Neuronal stem cell (in vitro differentiated cells): ENCODE measurements around the gene GRIK4.
"Not testable (repeated sequence)": the region's sequence is repeated elsewhere in the genome, so short reads cannot be mapped to it uniquely, and the experiment has no call there.

Experiments used
- DNase-seq: peaks from one replicate; pipeline ENCODE4 v3.0.0-alpha.2; 2013; ENCODE audit warnings: low spot score
- H2AFZ ChIP-seq: one replicate; pipeline ENCODE4 v1.6.1; 2013; ENCODE audit warnings: mild to moderate bottlenecking, low read length, inconsistent platforms
- H2AK5ac ChIP-seq: 2 replicates; pipeline ENCODE4 v1.6.1; 2013; ENCODE audit warnings: low read depth, mild to moderate bottlenecking, inconsistent platforms, low read length, moderate library complexity, mixed read lengths
- H2BK120ac ChIP-seq: 2 replicates; pipeline ENCODE4 v1.6.1; 2013; ENCODE audit warnings: low read depth, mild to moderate bottlenecking, inconsistent platforms, low read length, moderate library complexity, mixed read lengths
- H2BK12ac ChIP-seq: one replicate; pipeline ENCODE4 v1.6.1; 2013; ENCODE audit warnings: low read length, inconsistent platforms
- H2BK15ac ChIP-seq: 2 replicates; pipeline ENCODE4 v1.6.1; 2013; ENCODE audit warnings: mild to moderate bottlenecking, low read length, inconsistent platforms, mixed read lengths
- H2BK5ac ChIP-seq: one replicate; pipeline ENCODE4 v1.6.1; 2013; ENCODE audit warnings: inconsistent platforms, mild to moderate bottlenecking, low read length, moderate library complexity
- H3K14ac ChIP-seq: one replicate; pipeline ENCODE4 v1.6.1; 2013; ENCODE audit warnings: low read length, inconsistent platforms
- H3K18ac ChIP-seq: 2 replicates; pipeline ENCODE4 v1.6.1; 2013; ENCODE audit warnings: low read length, inconsistent platforms
- H3K23ac ChIP-seq: 2 replicates; pipeline ENCODE4 v1.6.1; 2013; ENCODE audit warnings: low read depth, mild to moderate bottlenecking, mixed read lengths, low read length, inconsistent platforms; ENCODE audit not compliant: poor library complexity
- H3K27ac ChIP-seq: replicated peaks from 3 replicates; pipeline ENCODE4 v1.5.1; 2013; ENCODE audit warnings: low read length, inconsistent platforms
- H3K27me3 ChIP-seq, 3 experiments: 2 replicates each; pipeline ENCODE4 v1.6.1; 2013; ENCODE audit warnings: low read length in 3 of 3, mild to moderate bottlenecking in 2 of 3, inconsistent platforms in 1 of 3, low read depth in 1 of 3, mixed read lengths in 1 of 3, moderate library complexity in 1 of 3; ENCODE audit not compliant: control insufficient read depth in 3 of 3, insufficient read depth in 3 of 3
- H3K36me3 ChIP-seq, 2 donors: replicated peaks in 1 of 2; 2 replicates each; pipeline ENCODE4 v1.6.1; 2013; ENCODE audit warnings: low read length in 2 of 2; ENCODE audit not compliant: control insufficient read depth in 2 of 2, insufficient read depth in 2 of 2
- H3K4ac ChIP-seq: 2 replicates; pipeline ENCODE4 v1.6.1; 2013; ENCODE audit warnings: inconsistent platforms, mild to moderate bottlenecking, low read length, moderate library complexity
- H3K4me1 ChIP-seq, 2 donors: 1 replicate in 1 of 2; 2 replicates in 1 of 2; pipeline ENCODE4 v1.6.1; 2013; ENCODE audit warnings: low read length in 2 of 2, low read depth in 1 of 2; ENCODE audit not compliant: control insufficient read depth in 2 of 2, insufficient read depth in 1 of 2
- H3K4me2 ChIP-seq: one replicate; pipeline ENCODE4 v1.6.1; 2013; ENCODE audit warnings: mild to moderate bottlenecking, low read length, inconsistent platforms; ENCODE audit not compliant: insufficient read depth, poor library complexity, severe bottlenecking
- H3K4me3 ChIP-seq, 2 donors: 2 replicates each; pipeline ENCODE4 v1.5.1; 2013; ENCODE audit warnings: low read length in 2 of 2, mild to moderate bottlenecking in 2 of 2, inconsistent platforms in 1 of 2, moderate library complexity in 1 of 2
- H3K79me1 ChIP-seq: one replicate; pipeline ENCODE4 v1.6.1; 2013; ENCODE audit warnings: low read depth, mild to moderate bottlenecking, inconsistent platforms, low read length, moderate library complexity
- H3K9ac ChIP-seq: one replicate; pipeline ENCODE4 v1.6.1; 2013; ENCODE audit warnings: mild to moderate bottlenecking, low read depth, low read length, inconsistent platforms; ENCODE audit not compliant: poor library complexity
- H3K9me3 ChIP-seq, 2 donors: replicated peaks in 1 of 2; 2 replicates each; pipeline versions ENCODE3 to v1.6.1; 2013; ENCODE audit warnings: low read length in 2 of 2, mild to moderate bottlenecking in 2 of 2, inconsistent platforms in 1 of 2, low read depth in 1 of 2, mixed read lengths in 1 of 2, moderate library complexity in 1 of 2; ENCODE audit not compliant: control insufficient read depth in 2 of 2, insufficient read depth in 1 of 2
- H4K8ac ChIP-seq: one replicate; pipeline ENCODE4 v1.6.1; 2013; ENCODE audit warnings: low read depth, mild to moderate bottlenecking, inconsistent platforms, low read length, moderate library complexity
- H4K91ac ChIP-seq: one replicate; pipeline ENCODE4 v1.6.1; 2013; ENCODE audit warnings: low read length, low read depth, mild to moderate bottlenecking, inconsistent platforms; ENCODE audit not compliant: poor library complexity
- WGBS, 2 donors: extraction: QIAGEN DNeasy Blood & Tissue Kit; methylation state at CpG; one replicate each; pipeline ENCODE4 v1.1.7; 2013; ENCODE audit warnings: missing lambda C conversion rate in 2 of 2, mixed read lengths in 1 of 2; ENCODE audit not compliant: insufficient read length in 2 of 2, insufficient replicate concordance in 1 of 2; ENCODE audit errors: extremely low coverage in 2 of 2; 5-methylcytosine and 5-hydroxymethylcytosine counted together

The GRIK4 gene

GRCh38 chr11:120787224-120787623 lies 275.7 kb downstream of the GRIK4 start:
- H3K14ac ChIP-seq, H2BK15ac ChIP-seq, DNase-seq, H4K8ac ChIP-seq, H3K4me3 ChIP-seq, H3K79me1 ChIP-seq, H3K27ac ChIP-seq, H3K9me3 ChIP-seq, H2BK5ac ChIP-seq, H3K4me2 ChIP-seq, H2AK5ac ChIP-seq, H2BK12ac ChIP-seq, H3K9ac ChIP-seq, H3K36me3 ChIP-seq, H3K4ac ChIP-seq, H2AFZ ChIP-seq, H4K91ac ChIP-seq, H3K18ac ChIP-seq, H3K23ac ChIP-seq, H2BK120ac ChIP-seq: not testable (repeated sequence)
- Histone ChIP-seq H3K27me3 (peaks cover 0 to 10% (median 0%) of the 10 kb centered on the region in 3 experiments), H3K4me1 (peaks cover 6 to 10% of the 10 kb centered on the region in 2 donors)
- no CpG with 5 or more reads among the region's 9 CpGs for WGBS, 2 donors

DNA sequence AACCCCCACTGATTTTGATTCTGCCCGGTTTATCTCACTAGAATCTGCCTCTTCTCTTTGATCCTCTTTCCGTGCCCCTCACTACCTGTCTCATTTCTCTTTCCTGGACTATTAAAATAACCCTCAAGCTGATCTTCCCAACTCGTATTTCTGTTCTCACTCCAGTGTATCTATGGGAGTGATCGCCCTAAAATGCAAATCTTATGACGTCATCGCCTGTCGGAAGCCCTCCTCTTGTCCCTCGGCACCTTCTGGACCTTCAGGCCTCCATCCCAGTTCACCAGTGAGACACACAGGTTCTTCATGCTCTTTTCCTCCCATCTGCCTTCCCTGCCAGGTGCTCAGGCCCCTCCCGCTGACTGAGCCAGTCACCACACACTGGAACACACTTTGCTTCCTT lies 277.8 kb downstream of the GRIK4 start:
- no peaks in the 10 kb centered on the region for H3K79me1 ChIP-seq
- H3K14ac ChIP-seq: no peak overlapping the region
- H2AFZ ChIP-seq: no peak overlapping the region
- WGBS, 2 donors: no CpG with 5 or more reads among the region's 9 CpGs
- no peak overlapping the region for H2BK120ac ChIP-seq
- H2BK12ac ChIP-seq: no peak overlapping the region
- H3K27ac ChIP-seq: no peak overlapping the region
- peaks cover 0 to 15% (median 0%) of the 10 kb centered on the region in 3 experiments for H3K27me3 ChIP-seq
- H3K4me2 ChIP-seq: no peak overlapping the region
- H3K36me3 ChIP-seq: no peaks in the 10 kb centered on the region
- H2BK15ac ChIP-seq: no peak overlapping the region
- H3K4me1 ChIP-seq: no peaks in the 10 kb centered on the region
- no peak overlapping the region for H3K4me3 ChIP-seq
- no peak overlapping the region for H3K4ac ChIP-seq
- H2AK5ac ChIP-seq: no peak overlapping the region
- H4K91ac ChIP-seq: no peak overlapping the region
- H3K9ac ChIP-seq: no peak overlapping the region
- H2BK5ac ChIP-seq: no peak overlapping the region
- no peak overlapping the region for H3K23ac ChIP-seq
- peaks cover 0 to 3% of the 10 kb centered on the region in 2 donors for H3K9me3 ChIP-seq
- no peak overlapping the region for H4K8ac ChIP-seq
- no peak for DNase-seq
- no peak overlapping the region for H3K18ac ChIP-seq

GRCh38 chr11:120792306-120792705 lies 280.8 kb downstream of the GRIK4 start:
- no CpG with 5 or more reads among the region's 7 CpGs for WGBS, 2 donors
- H4K8ac ChIP-seq: no peak overlapping the region
- no peak for DNase-seq
- H2BK5ac ChIP-seq: no peak overlapping the region
- H3K4ac ChIP-seq: no peak overlapping the region
- no peak overlapping the region for H3K4me2 ChIP-seq
- H3K23ac ChIP-seq: no peak overlapping the region
- H3K27ac ChIP-seq: no peak overlapping the region
- H3K9me3 ChIP-seq: peaks cover 0 to 3% of the 10 kb centered on the region in 2 donors
- no peak overlapping the region for H3K4me3 ChIP-seq
- no peak overlapping the region for H2BK15ac ChIP-seq
- H3K79me1 ChIP-seq: no peaks in the 10 kb centered on the region
- H3K4me1 ChIP-seq: no peaks in the 10 kb centered on the region
- peaks cover 0 to 15% (median 0%) of the 10 kb centered on the region in 3 experiments for H3K27me3 ChIP-seq
- no peak overlapping the region for H2BK12ac ChIP-seq
- H2AFZ ChIP-seq: no peak overlapping the region
- H2AK5ac ChIP-seq: no peak overlapping the region
- no peak overlapping the region for H4K91ac ChIP-seq
- no peak overlapping the region for H2BK120ac ChIP-seq
- no peaks in the 10 kb centered on the region for H3K36me3 ChIP-seq
- H3K18ac ChIP-seq: no peak overlapping the region
- no peak overlapping the region for H3K9ac ChIP-seq
- no peak overlapping the region for H3K14ac ChIP-seq

DNA sequence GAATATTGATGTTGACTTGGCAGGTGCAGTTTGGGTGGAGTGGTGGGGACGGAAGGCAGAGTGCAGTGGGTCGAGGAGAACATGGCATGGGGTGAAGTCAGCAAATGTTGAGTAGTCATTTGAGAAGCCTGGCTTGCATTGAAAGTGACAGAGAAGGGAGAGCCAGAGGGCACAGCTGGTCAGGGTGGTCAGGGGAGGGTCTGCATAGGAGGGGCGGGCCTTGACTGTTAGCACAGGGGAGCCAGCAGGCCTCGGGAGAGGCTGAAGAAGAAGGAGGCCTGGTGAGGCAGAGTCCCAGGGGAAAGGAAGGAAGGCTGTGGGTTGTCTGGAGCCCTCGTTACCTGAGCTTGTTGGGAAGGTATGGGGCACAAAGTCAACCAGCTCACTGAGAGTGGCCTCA lies 281.6 kb downstream of the GRIK4 start:
- Histone ChIP-seq H2BK120ac (no peak overlapping the region), H3K9me3 (peaks cover 0 to 3% of the 10 kb centered on the region in 2 donors), H2BK5ac (no peak overlapping the region), H3K4ac (no peak overlapping the region), H3K4me2 (no peak overlapping the region), H2AK5ac (no peak overlapping the region), H2BK12ac (no peak overlapping the region), H4K8ac (no peak overlapping the region), H3K14ac (no peak overlapping the region), H2AFZ (no peak overlapping the region), H3K36me3 (no peaks in the 10 kb centered on the region), H2BK15ac (no peak overlapping the region), H3K4me1 (no peaks in the 10 kb centered on the region), H3K79me1 (no peaks in the 10 kb centered on the region), H3K18ac (no peak overlapping the region), H3K27ac (no peak overlapping the region), H3K9ac (no peak overlapping the region), H4K91ac (no peak overlapping the region), H3K27me3 (peaks cover 0 to 15% (median 0%) of the 10 kb centered on the region in 3 experiments), H3K23ac (no peak overlapping the region), H3K4me3 (peak overlapping the region in 1 of 2 donors; percentile 19)
- no peak for DNase-seq
- no CpG with 5 or more reads among the region's 5 CpGs for WGBS, 2 donors
